GM23248 (cell line): ENCODE measurements around the gene SRRM4.

ENCODE experiments used
- EZH2 ChIP-seq: fragments of 200-600 bp; sonication (generic); IDR thresholded peaks from 2 replicates; pipeline ENCODE4 v1.6.1; 2018; ENCODE audit warnings: antibody characterized with exemption, mild to moderate bottlenecking; ENCODE audit not compliant: insufficient read depth, poor library complexity, severe bottlenecking
- EZH2phosphoT487 ChIP-seq: fragments of 200-600 bp; sonication (generic); IDR thresholded peaks from 2 replicates; pipeline ENCODE4 v1.6.1; 2018; ENCODE audit warnings: antibody characterized with exemption, moderate library complexity, mild to moderate bottlenecking, low read depth; ENCODE audit not compliant: insufficient read depth

DNA sequence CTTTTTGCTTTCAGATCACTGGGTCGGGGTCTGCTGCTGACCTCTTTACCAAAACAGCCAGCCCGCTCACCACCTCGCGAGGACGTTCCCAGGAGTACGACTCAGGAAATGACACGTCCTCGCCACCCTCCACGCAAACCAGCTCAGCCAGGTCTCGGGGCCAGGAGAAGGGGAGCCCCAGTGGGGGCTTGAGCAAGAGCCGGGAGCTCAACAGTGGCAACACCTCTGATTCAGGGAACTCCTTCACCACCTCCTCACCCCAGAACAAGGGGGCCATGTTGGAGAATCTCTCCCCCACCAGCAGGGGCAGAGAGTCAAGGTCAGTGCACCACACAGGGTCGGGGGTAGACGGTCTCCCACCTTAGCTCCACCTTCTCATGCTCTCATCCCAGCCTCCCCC is 164.0 kb downstream of the SRRM4 start:
- no peak for TF ChIP-seq EZH2phosphoT487
- TF ChIP-seq EZH2 = no peak
